Measurements from ENCODE around the gene TRDN. TPM values are rescaled to one million over a fixed set of nuclear protein-coding genes. Genes with fewer than 3 reads are reported as not detected.

The TRDN gene
- total RNA-seq, 2 donors from 2014 or later: 0.14 TPM; not detected in 1

DNA sequence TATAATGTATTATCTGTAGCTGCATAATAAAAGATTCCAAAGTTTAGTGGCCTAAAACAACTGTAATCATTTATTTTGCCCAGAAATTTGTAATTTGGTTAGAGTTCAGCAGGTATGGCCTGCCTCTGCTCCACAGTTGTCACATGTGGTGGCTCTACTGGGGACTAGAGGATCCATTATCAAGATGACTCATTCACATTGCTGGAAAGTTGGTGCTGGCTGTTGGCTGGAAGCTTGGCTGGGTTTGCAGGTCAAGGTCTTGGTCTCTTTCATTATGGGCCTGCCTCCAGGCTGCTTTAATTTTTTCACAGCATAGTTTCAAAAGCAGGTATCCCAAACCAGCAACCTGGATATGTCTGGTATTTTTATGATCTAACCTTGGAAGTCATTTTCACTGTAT, 17.6 kb downstream of the TRDN start:
- Histone ChIP-seq H3K27me3 (replicated peaks; ENCODE audit: insufficient read depth) (no peaks in the 10 kb centered on the region), H3K27ac (no peak overlapping the region), H3K36me3 (no peaks in the 10 kb centered on the region), H3K4me1 (ENCODE audit: control insufficient read depth in 1 of 2, low read depth in 2 of 2) (no peaks in the 10 kb centered on the region), H3K4me3 (no peak overlapping the region), H3K9me3 (no peaks in the 10 kb centered on the region)
- DNase-seq (ENCODE audit: low spot score) (no peak), ATAC-seq (ENCODE audit: insufficient number of reproducible peaks, low FRiP score, low read depth) (no peak)
- TF ChIP-seq, protein P1, sequence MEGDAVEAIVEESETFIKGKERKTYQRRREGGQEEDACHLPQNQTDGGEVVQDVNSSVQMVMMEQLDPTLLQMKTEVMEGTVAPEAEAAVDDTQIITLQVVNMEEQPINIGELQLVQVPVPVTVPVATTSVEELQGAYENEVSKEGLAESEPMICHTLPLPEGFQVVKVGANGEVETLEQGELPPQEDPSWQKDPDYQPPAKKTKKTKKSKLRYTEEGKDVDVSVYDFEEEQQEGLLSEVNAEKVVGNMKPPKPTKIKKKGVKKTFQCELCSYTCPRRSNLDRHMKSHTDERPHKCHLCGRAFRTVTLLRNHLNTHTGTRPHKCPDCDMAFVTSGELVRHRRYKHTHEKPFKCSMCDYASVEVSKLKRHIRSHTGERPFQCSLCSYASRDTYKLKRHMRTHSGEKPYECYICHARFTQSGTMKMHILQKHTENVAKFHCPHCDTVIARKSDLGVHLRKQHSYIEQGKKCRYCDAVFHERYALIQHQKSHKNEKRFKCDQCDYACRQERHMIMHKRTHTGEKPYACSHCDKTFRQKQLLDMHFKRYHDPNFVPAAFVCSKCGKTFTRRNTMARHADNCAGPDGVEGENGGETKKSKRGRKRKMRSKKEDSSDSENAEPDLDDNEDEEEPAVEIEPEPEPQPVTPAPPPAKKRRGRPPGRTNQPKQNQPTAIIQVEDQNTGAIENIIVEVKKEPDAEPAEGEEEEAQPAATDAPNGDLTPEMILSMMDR (IDR thresholded peaks at IDR 0.05): no peak

DNA sequence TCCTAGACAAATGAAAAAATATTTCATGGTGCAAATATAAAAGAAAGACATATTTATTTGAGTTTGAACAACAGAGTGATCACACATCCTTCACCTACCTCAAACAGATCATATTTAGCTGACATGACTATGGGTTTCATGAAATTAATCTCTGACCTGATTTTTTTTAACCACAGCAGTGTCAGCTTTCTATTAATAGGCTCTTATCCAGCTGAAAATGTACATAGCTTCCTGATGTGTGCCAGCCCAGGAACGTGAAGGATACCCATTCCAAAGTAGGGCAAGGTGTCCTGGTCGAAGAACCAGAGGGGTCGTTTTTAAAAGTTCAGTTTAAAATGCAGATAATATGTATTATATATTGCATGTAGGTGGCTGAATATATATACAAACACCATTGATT, 19.8 kb downstream of the TRDN start:
- Histone ChIP-seq H3K4me3 (no peak overlapping the region), H3K36me3 (no peaks in the 10 kb centered on the region), H3K9me3 (no peaks in the 10 kb centered on the region), H3K4me1 (ENCODE audit: control insufficient read depth in 1 of 2, low read depth in 2 of 2) (no peaks in the 10 kb centered on the region), H3K27ac (no peak overlapping the region), H3K27me3 (replicated peaks; ENCODE audit: insufficient read depth) (no peaks in the 10 kb centered on the region)
- DNase-seq (ENCODE audit: low spot score): no peak
- ATAC-seq (ENCODE audit: insufficient number of reproducible peaks, low FRiP score, low read depth): no peak
- TF ChIP-seq, protein P1 (IDR thresholded peaks at IDR 0.05): no peak

DNA sequence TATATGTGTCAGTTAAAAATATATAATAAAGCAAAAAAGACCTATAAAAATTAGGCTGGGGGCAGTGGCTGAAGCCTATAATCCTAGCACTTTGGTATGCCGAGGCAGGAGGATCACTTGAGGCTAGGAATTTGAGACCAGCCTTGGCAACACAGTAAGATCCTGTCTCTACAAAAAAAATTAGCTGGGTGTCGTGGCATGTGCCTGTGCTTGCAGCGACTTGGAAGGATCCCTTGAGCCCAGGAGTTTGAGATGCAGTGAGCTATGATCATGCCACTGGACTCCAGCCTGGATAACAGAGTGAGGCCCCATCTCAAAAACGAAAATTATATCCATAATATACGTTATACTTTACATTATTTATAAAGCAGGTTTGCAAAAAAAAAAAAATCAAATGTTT, 20.7 kb downstream of the TRDN start:
- Histone ChIP-seq H3K36me3 (no peaks in the 10 kb centered on the region), H3K27ac (no peak overlapping the region), H3K4me1 (ENCODE audit: control insufficient read depth in 1 of 2, low read depth in 2 of 2) (no peaks in the 10 kb centered on the region), H3K27me3 (replicated peaks; ENCODE audit: insufficient read depth) (no peaks in the 10 kb centered on the region), H3K4me3 (no peak overlapping the region), H3K9me3 (no peaks in the 10 kb centered on the region)
- ATAC-seq (ENCODE audit: insufficient number of reproducible peaks, low FRiP score, low read depth): no peak
- no peak for DNase-seq (ENCODE audit: low spot score)
- TF ChIP-seq, protein P1 (IDR thresholded peaks at IDR 0.05): no peak

DNA sequence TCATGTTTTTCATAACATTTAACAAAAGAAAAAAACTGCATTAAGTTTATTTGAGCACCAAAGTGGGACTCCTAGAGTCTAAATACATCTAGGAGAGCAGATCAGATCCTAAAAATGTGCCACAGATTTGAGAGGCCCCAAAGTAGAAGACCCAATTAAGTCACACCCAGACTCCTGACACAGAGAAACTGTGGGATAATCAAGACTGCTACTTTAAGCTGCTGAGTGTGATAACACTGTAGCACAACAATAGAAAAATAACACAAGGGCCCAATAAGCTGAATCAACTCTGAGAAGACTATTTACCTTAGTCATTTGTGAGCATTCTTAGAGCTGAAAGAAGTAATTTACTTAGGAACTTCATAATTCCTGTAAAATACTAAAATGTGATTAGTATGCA, 26.0 kb downstream of the TRDN start:
- Histone ChIP-seq H3K4me1 (ENCODE audit: control insufficient read depth in 1 of 2, low read depth in 2 of 2) (no peaks in the 10 kb centered on the region), H3K9me3 (no peaks in the 10 kb centered on the region), H3K27ac (no peak overlapping the region), H3K36me3 (no peaks in the 10 kb centered on the region), H3K4me3 (no peak overlapping the region), H3K27me3 (replicated peaks; ENCODE audit: insufficient read depth) (no peaks in the 10 kb centered on the region)
- ATAC-seq (ENCODE audit: insufficient number of reproducible peaks, low FRiP score, low read depth) (no peak), DNase-seq (ENCODE audit: low spot score) (no peak)
- TF ChIP-seq, protein P1 (IDR thresholded peaks at IDR 0.05): no peak

DNA sequence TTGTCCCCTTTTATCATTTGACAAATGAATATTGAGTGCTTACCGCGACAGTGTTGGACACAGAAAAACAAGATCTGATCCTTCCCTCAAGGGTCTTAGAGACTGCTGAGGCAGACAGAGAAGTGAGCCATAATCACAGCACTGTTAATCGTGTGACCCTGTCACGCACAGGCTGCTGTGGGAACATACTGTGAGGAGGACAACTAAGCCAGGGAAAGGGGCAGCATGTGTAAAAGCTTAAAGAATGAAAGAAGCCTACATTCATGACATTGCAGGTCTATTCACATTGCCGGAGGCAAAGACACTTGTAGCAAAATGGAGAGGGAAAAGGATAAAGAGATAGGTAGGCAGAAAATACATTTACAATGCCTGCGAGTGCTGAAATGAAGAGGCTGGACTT, 32.7 kb downstream of the TRDN start:
- Histone ChIP-seq H3K27me3 (replicated peaks; ENCODE audit: insufficient read depth) (no peaks in the 10 kb centered on the region), H3K36me3 (no peaks in the 10 kb centered on the region), H3K9me3 (no peaks in the 10 kb centered on the region), H3K4me1 (ENCODE audit: control insufficient read depth in 1 of 2, low read depth in 2 of 2) (no peaks in the 10 kb centered on the region), H3K4me3 (no peak overlapping the region), H3K27ac (no peak overlapping the region)
- DNase-seq (ENCODE audit: low spot score): no peak
- TF ChIP-seq, protein P1 (IDR thresholded peaks at IDR 0.05): no peak
- no peak for ATAC-seq (ENCODE audit: insufficient number of reproducible peaks, low FRiP score, low read depth)
